ENCODE measurements around the gene MRPL45. TPM values are rescaled to one million over a fixed set of nuclear protein-coding genes. Genes with fewer than 3 reads are reported as not detected.

MRPL45 gene
- total RNA-seq, 1 donor from 2014 or later = 46.3 TPM

- H3K27ac Mint-ChIP-seq = no peak overlapping the region
- no peaks in the 10 kb centered on the region for H3K36me3 Mint-ChIP-seq (ENCODE audit: insufficient read depth)
- peaks cover 30% of the 10 kb centered on the region for H3K4me1 Mint-ChIP-seq (ENCODE audit: low read depth)
- no peak overlapping the region for H3K4me3 Mint-ChIP-seq (ENCODE audit: low read depth)
- no peaks in the 10 kb centered on the region for H3K9me3 Mint-ChIP-seq (ENCODE audit: low read depth)
- no peak for DNase-seq (ENCODE audit: low spot score, unreplicated experiment)
- no peaks in the 10 kb centered on the region for H3K27me3 Mint-ChIP-seq
- TF ChIP-seq CTCF (IDR thresholded peaks at IDR 0.05; ENCODE audit: unreplicated experiment) = no peak
Observed at GRCh38 chr17:38355251-38355650, 58.3 kb downstream of the MRPL45 start.

DNA sequence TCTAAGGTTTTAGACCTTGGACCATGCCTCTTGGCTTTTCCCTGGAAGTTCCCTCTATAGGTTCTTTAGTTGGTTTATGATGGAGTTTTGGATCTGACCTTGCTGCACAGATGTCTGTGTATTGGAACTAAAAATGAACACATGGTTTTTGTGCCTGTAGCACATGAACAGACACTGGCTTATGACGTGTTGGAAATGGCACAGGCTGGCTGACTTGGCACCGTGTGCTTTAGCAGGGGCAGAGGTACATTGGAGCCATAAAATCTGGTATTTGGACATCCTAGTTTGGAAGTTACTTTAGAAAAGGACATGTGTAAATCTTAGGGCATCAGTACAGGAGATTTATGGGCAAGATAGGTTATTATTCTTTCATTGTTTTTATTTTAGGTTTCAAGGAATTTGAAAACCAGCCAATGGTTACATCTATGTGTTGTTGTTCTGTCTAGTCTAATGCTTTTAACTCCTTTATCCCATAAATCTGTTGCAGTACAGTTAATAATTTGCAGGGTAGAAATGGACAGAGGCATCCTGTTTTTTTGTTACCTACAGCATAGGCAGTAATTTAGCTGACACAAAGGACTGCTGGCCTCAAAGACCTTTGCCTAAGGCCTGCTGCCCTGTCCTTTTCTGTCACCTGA is 60.6 kb downstream of the MRPL45 start:
- Mint-ChIP-seq H3K27me3 (no peaks in the 10 kb centered on the region), H3K27ac (no peak overlapping the region), H3K4me1 (ENCODE audit: low read depth) (peaks cover 27% of the 10 kb centered on the region)

DNA sequence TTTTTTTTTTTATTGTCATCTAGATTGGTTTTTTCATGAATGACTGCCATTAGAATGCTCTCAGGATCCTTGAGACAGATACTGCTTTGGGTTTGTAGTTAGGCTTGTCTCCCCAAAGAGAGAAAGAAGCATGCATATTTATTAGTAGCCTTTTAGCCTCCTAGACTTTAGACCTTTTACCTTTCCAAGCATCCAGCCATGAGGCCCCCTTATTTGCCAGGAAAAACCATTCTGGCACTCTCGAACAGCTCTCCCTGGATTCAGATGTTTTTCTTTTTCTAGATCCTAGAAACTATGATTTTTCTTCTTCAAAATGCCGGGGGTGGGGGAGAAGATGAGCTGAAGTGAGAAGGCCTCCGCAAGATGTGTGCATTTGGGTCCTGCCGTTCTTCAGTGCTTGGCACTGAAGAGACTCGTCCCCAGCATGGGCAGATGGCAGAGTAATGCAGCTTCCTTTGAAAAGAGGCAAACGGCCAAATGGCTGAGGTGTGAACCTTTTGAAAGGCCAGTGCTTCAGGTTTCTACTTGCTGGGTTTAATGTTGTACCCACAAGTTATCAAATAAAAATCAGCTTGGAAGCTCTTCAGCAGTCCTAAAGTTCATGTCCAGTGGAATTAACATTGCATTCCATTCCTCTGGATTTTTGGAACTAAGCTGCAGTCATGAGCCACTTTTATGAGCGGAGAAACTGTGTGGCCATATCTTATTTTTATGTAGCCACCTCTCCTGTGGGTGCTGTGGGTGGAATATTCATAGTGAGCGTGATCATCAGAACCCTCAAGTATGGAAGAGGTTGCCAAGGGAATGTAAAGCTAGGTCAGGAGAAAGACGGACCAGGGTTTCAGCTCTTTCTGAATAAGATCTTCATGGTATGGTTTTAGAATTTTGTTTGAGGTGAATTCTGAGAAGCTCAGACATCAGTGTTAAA is 61.9 kb downstream of the MRPL45 start:
- H3K4me1 Mint-ChIP-seq (ENCODE audit: low read depth) = peaks cover 18% of the 10 kb centered on the region
- H3K27ac Mint-ChIP-seq = no peak overlapping the region
- H3K27me3 Mint-ChIP-seq = no peaks in the 10 kb centered on the region
- TF ChIP-seq CTCF (IDR thresholded peaks at IDR 0.05; ENCODE audit: unreplicated experiment) = no peak
- DNase-seq (ENCODE audit: low spot score, unreplicated experiment) = no peak
- H3K4me3 Mint-ChIP-seq (ENCODE audit: low read depth) = no peak overlapping the region
- no peaks in the 10 kb centered on the region for H3K36me3 Mint-ChIP-seq (ENCODE audit: insufficient read depth)
- H3K9me3 Mint-ChIP-seq (ENCODE audit: low read depth) = no peaks in the 10 kb centered on the region

More for the DNA sequence above, 60.6 kb downstream of the MRPL45 start:
- TF ChIP-seq CTCF (IDR thresholded peaks at IDR 0.05; ENCODE audit: unreplicated experiment) = no peak
- Mint-ChIP-seq H3K36me3 (ENCODE audit: insufficient read depth) (no peaks in the 10 kb centered on the region), H3K4me3 (ENCODE audit: low read depth) (no peak overlapping the region), H3K9me3 (ENCODE audit: low read depth) (no peaks in the 10 kb centered on the region)
- DNase-seq (ENCODE audit: low spot score, unreplicated experiment) = no peak

DNA sequence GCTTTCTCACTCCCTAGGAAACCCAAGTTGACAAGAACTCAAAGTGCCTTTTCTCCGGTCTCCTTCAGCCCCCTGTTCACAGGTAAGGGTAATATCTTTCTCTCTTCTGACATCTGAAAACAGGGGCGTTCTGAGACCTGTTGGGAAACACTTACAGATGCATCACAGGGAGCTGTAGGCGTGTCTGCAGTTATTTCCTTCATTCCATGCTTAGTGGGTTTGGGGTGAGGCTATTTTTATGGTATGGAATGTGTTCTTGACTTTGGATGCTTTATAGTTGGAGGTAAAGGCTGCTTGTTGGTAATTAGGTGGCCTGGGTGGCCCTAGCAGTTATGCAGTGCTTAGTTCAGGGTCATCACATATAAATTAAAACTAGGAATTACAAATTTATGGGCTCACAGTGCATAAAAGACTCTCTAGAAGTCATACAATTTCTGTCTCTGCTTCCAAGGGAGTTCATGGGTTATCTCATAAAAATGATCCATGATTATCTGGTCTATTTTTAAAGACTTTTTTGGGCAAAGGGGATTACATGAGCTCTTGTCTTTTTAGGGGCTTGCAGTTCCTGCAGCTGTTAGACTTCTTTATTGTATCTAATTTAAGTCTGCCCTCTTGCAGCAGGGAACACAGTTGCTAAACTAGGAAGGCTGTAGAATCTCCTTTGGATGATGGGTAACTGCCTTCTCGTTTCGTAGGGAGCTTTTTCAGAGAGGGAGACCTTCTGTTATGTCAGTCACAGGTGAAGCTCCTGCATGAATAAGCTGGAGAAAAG is 64.9 kb downstream of the MRPL45 start:
- DNase-seq (ENCODE audit: low spot score, unreplicated experiment) = no peak
- Mint-ChIP-seq H3K36me3 (ENCODE audit: insufficient read depth) (peaks cover 3% of the 10 kb centered on the region), H3K4me3 (ENCODE audit: low read depth) (no peak overlapping the region), H3K27ac (no peak overlapping the region), H3K4me1 (ENCODE audit: low read depth) (peaks cover 8% of the 10 kb centered on the region), H3K9me3 (ENCODE audit: low read depth) (no peaks in the 10 kb centered on the region), H3K27me3 (no peaks in the 10 kb centered on the region)
- TF ChIP-seq CTCF (IDR thresholded peaks at IDR 0.05; ENCODE audit: unreplicated experiment) = no peak

DNA sequence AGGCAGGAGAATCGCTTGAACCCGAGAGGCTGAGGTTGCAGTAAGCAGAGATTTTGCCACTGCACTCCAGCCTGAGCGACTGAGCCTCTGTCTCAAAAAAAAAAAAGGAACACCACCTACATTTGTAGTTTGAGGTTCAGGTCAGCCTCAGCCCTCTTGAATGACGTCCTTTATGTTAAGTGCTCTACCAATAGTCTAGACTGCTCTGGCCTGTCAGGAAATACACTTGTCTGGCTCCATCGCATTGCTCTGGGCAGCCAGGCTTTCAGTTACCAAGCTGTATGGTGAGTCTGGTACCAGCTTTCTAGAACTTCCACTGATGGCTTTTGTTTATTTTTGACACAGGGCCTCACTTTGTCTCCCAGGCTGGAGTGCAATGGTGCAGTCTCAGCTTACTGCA is 66.0 kb downstream of the MRPL45 start:
- no peaks in the 10 kb centered on the region for H3K4me1 Mint-ChIP-seq (ENCODE audit: low read depth)

More for the DNA sequence above, 66.0 kb downstream of the MRPL45 start:
- DNase-seq (ENCODE audit: low spot score, unreplicated experiment) = no peak
- H3K36me3 Mint-ChIP-seq (ENCODE audit: insufficient read depth) = peaks cover 7% of the 10 kb centered on the region
- no peak for TF ChIP-seq CTCF (IDR thresholded peaks at IDR 0.05; ENCODE audit: unreplicated experiment)
- no peak overlapping the region for H3K4me3 Mint-ChIP-seq (ENCODE audit: low read depth)
- no peaks in the 10 kb centered on the region for H3K9me3 Mint-ChIP-seq (ENCODE audit: low read depth)
- H3K27me3 Mint-ChIP-seq = no peaks in the 10 kb centered on the region
- no peak overlapping the region for H3K27ac Mint-ChIP-seq

Measured in progenitor cell of endocrine pancreas (in vitro differentiated cells).